GM10266 (cell line): ENCODE data around the gene TMEM179.

Experiments used
- DNase-seq: peaks from one replicate; pipeline ENCODE4 v3.0.0; 2012; ENCODE audit errors: extremely low spot score
- TF ChIP-seq, protein P1 (sequence below): IDR thresholded peaks from 2 replicates; pipeline ENCODE4 v1.5.1; 2012; ENCODE audit warnings: mild to moderate bottlenecking, low read depth; ENCODE audit not compliant: control insufficient read depth, insufficient read depth; ENCODE audit errors: missing control alignments

TMEM179 gene

DNA sequence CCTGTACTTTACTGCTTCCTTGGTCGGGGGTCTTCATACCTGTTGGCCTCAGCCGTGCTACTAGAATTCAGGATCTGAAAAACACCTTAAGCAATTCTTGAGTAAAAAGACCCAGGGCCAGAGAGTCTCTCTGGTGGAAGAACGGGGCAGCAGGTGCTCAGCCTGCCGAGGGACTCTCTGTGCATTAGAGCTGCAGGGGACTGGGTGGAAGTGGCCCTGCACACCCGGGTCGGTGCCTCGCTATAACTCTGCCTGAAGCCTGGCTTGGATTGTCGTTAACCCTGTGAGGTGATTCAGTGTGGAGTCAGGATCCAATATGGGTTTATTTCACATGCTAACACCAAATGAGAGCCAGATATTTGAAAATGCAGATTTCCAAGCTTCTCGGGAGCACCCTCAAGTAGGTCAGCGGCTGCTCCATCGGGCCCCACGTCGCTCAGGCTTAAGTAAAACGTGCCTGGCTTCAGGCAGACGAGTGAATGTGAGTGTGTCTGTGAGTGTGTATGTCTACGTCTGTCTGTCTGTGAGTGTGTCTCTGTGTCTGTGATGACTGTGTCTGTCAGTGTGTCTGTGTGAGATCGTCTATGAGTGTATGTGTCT is 60.1 kb downstream of the TMEM179 start:
- DNase-seq: peak; percentile 4
- TF ChIP-seq, protein P1, sequence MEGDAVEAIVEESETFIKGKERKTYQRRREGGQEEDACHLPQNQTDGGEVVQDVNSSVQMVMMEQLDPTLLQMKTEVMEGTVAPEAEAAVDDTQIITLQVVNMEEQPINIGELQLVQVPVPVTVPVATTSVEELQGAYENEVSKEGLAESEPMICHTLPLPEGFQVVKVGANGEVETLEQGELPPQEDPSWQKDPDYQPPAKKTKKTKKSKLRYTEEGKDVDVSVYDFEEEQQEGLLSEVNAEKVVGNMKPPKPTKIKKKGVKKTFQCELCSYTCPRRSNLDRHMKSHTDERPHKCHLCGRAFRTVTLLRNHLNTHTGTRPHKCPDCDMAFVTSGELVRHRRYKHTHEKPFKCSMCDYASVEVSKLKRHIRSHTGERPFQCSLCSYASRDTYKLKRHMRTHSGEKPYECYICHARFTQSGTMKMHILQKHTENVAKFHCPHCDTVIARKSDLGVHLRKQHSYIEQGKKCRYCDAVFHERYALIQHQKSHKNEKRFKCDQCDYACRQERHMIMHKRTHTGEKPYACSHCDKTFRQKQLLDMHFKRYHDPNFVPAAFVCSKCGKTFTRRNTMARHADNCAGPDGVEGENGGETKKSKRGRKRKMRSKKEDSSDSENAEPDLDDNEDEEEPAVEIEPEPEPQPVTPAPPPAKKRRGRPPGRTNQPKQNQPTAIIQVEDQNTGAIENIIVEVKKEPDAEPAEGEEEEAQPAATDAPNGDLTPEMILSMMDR: no peak

DNA sequence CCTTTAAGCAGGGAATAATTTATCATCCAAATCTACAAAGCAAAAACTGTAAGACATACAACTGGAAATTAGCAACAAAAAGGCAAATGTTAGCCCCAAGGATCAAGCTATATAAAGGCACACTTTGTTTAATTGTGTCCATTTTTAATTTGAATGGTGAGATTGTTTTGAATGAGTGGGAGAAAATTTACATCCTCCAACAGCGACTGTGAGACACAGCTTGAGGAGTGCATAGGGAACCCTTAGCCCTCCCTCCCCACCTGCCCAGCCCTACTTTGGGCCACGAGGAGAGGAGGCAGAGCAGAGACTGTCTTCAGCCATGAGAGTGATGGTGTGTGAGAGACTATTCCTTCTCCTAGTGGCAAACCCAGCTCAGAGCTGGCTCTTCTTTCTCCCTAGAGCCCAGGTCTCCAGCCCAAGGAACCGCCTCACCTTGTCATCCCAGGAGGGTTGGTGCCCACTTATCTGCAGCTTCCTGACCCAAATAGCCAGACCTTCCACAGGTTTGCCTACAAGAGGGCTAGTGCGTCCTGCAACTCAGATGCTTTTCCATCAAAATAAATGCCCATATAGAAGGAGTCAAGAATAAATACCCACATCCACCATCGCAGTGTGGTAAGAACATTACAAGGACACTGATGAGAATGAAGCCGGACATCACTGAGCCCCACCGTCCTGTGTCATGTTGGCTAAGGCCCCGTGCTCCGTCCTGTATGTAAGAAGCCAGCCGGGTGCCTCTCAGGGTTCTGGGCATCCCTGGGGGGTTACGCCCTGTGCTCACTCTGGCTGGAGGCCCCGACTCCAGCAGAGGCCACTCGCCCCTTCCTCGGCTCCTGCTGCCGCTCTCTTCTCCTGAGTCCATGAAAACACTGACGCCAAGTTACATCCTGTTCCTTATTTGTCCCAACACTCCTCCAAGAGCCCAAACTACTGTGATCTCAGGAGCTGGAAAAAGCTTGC is 61.4 kb downstream of the TMEM179 start:
- TF ChIP-seq, protein P1: no peak
- peak; percentile 2 for DNase-seq

DNA sequence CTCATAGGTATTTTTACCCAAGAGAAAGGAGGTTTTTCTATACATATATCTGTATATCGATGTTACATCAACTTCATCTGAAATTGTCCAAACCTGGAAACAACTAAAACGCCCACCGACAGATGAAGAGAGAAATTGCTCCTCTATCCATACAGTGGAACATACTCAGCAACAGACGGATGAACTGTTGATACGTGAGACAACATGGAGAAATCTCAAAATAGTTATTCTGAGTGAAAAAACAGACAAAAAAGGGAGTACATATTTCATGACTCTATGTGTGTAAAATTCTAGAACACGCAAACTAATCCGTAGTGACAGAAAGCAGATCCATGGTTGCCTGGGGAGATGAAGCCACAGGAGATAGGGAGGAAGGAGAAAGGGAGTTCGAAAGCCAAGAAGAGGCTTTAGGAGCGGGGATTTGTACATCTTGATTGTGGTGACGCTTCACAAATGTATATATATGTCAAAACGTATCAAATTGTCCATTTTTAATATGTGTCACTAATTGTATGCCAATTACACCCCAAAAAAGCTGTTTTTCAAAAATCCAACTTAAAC is 62.6 kb downstream of the TMEM179 start:
- DNase-seq: peak; percentile 6
- TF ChIP-seq, protein P1: no peak
